Activated T-helper 2 cell treated with anti-CD3 and anti-CD28 coated beads, Interferon-gamma antibody, Interleukin-2, Interleukin-4, amounts not matched to agents 10 μg/mL and 5 μg/mL and 100 μg/mL, durations not matched to agents 14 hours and 24 hours and 36 hours (primary cell): ENCODE data around the gene HNRNPUL2. TPM values are rescaled to one million over a fixed set of nuclear protein-coding genes. Genes with fewer than 3 reads are reported as not detected.
"Not testable (repeated sequence)": the region's sequence is repeated elsewhere in the genome, so short reads cannot be mapped to it uniquely, and the experiment has no call there.

Experiments used
- DNase-seq: peaks from one replicate; pipeline ENCODE4 v3.0.0; 2021; ENCODE audit warnings: low spot score
- H3K27ac Mint-ChIP-seq: one replicate; pipeline ENCODE4 v1.8.0; 2021; ENCODE audit warnings: mixed read lengths
- H3K27me3 Mint-ChIP-seq: one replicate; pipeline ENCODE4 v1.8.0; 2021; ENCODE audit warnings: low read depth, mixed read lengths
- H3K36me3 Mint-ChIP-seq: one replicate; pipeline ENCODE4 v1.8.0; 2021; ENCODE audit warnings: low read depth, mixed read lengths
- H3K4me1 Mint-ChIP-seq: one replicate; pipeline ENCODE4 v1.8.0; 2021; ENCODE audit warnings: low read depth, mixed read lengths
- H3K4me3 Mint-ChIP-seq: one replicate; pipeline ENCODE4 v1.8.0; 2021; ENCODE audit warnings: low read depth, mild to moderate bottlenecking, moderate library complexity, mixed read lengths
- H3K9me3 Mint-ChIP-seq: one replicate; pipeline ENCODE4 v1.8.0; 2021; ENCODE audit warnings: mixed read lengths
- intact Hi-C: fragments of 100-400 bp; cut with micrococcal nuclease; formaldehyde crosslinking; loops from one replicate; pipeline ENCODE4 v1.15.1; 2023
- total RNA-seq: library from RNA; stranded (reverse); gene quantifications from 2 replicates; pipeline ENCODE4 v1.2.3, GENCODE V29; 2022

The HNRNPUL2 gene
- total RNA-seq, 1 donor from 2014 or later = 62.6 TPM

DNA sequence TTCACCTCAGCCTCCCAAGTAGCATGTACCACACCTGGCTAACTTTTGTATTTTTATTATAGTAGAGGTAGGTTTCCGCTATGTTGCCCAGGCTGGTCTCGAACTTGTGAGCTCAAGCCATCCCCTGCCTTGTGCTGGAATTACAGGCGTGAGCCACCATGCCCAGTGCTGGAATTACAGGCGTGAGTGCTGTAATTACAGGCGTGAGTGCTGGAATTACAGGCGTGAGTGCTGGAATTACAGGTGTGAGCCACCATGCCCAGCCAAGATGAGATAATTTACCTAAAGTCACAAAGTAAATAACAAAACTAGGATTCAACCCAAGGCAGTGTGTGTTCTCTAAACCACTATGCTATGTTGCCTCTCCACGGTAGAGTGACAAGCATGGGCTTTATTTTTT lies 44.7 kb downstream of the HNRNPUL2 start:
- intact Hi-C loops = no loop called here
- H3K36me3 Mint-ChIP-seq = peaks cover 9% of the 10 kb centered on the region
- H3K27ac Mint-ChIP-seq = no peak overlapping the region

DNA sequence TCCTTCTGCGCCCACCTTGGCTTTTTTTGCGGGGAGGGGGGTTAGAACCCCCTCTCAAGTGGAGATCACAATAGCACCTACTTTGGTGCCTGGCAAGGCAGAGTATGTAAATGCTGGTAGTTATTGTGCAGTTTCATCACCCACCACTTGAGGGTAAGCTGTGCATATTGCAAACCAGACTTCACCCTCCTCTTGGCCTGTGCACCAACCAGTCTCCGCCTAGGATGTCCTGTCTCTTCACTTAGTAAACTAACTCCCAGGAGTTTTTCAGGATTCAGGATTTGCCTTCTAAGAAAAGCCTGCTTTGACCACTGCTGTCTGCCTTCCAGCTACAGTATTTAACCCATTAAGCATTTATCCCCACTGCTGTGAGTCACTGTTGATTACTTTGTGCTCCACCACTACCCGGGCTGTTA lies 46.4 kb downstream of the HNRNPUL2 start:
- Mint-ChIP-seq H3K4me3 (peak overlapping the region; percentile 66), H3K27me3 (no peaks in the 10 kb centered on the region), H3K4me1 (peaks cover 21% of the 10 kb centered on the region), H3K27ac (peak overlapping the region; percentile 42), H3K9me3 (no peaks in the 10 kb centered on the region), H3K36me3 (peaks cover 24% of the 10 kb centered on the region)
- intact Hi-C loops = no loop called here
- peak; percentile 21 for DNase-seq

More for the DNA sequence above, 44.7 kb downstream of the HNRNPUL2 start:
- DNase-seq = no peak
- no peaks in the 10 kb centered on the region for H3K9me3 Mint-ChIP-seq
- no peak overlapping the region for H3K4me3 Mint-ChIP-seq
- H3K4me1 Mint-ChIP-seq = peaks cover 15% of the 10 kb centered on the region
- no peaks in the 10 kb centered on the region for H3K27me3 Mint-ChIP-seq

DNA sequence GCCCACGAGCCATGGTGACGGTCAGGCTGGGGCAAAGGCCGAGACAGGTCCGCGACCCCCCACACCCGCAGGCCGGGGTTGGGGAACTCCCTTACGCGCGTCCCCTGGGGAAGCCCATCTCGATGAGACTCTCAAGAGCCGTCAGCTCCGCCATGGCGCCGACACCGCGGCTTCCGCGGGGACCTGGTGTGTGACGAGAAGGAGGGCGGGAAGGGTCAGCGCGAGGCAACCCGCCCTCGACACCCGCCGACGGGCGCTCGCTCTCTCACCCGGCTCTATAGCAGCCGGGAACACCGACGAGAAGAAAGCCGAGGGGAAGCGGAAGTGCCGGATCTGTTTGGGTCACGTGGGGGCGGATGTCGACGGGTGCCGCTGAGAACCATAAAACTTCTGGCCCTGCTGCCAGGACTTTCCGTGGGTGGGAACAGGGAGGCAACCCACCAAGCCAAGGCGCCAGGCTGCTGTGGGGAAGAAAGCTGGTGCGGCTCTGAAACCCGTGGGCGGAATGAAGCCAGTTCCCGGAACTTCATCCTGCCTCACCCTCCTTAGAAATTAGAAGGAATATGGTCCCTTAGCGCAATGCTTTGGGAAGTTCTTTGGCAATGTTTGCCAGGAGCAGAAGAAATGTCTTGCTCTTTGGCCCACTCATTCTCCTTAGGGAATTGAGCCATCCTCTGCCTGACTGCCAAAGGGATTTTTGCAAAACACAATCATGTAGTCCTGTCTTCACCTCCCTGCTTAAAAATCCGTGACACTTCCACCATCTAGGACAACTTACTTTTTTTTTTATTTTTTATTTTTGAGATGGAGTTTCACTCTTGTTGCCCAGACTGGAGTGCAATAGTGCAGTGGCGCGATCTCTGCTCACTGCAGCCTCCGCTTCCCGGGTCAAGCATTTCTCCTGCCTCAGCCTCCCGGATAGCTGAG lies 48.2 kb downstream of the HNRNPUL2 start, which contains the start of gene UBXN1:
TSS of gene UBXN1 (minus strand) at position 304 of the 927 bp plus-strand sequence. CDS start at position 154, 150 bp downstream.
- peaks cover 25% of the 10 kb centered on the region for H3K4me1 Mint-ChIP-seq
- H3K9me3 Mint-ChIP-seq = no peaks in the 10 kb centered on the region
- H3K27me3 Mint-ChIP-seq = no peaks in the 10 kb centered on the region
- DNase-seq = peak; percentile 80
- H3K4me3 Mint-ChIP-seq = peak within 1 kb of the TSS; percentile 87
- H3K36me3 Mint-ChIP-seq = peaks cover 34% of the 10 kb centered on the region
- intact Hi-C loops = no loop called here
- H3K27ac Mint-ChIP-seq = peak within 1 kb of the TSS; percentile 86

DNA sequence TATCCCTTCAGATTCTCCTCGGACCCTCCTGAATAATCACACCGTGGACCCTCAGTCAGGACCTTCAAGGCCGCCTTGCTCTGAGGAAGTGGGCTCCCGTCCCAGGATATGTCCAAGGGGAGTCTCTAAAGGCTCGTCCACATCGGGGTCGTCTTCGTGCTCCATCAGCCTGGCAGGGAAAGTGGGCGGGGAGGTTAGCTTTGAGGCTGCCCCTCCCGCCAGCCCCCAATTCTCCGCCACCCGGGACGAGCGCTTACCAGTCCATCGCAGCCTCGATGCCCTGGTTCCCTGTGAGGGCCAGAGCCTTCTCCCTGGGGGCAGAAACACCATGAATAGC lies 48.9 kb downstream of the HNRNPUL2 start:
- Mint-ChIP-seq H3K9me3 (no peaks in the 10 kb centered on the region), H3K27ac (peak overlapping the region; percentile 86), H3K4me3 (peak overlapping the region; percentile 87), H3K36me3 (peaks cover 39% of the 10 kb centered on the region), H3K27me3 (no peaks in the 10 kb centered on the region), H3K4me1 (peaks cover 25% of the 10 kb centered on the region)
- intact Hi-C loops = no loop called here
- no peak for DNase-seq

DNA sequence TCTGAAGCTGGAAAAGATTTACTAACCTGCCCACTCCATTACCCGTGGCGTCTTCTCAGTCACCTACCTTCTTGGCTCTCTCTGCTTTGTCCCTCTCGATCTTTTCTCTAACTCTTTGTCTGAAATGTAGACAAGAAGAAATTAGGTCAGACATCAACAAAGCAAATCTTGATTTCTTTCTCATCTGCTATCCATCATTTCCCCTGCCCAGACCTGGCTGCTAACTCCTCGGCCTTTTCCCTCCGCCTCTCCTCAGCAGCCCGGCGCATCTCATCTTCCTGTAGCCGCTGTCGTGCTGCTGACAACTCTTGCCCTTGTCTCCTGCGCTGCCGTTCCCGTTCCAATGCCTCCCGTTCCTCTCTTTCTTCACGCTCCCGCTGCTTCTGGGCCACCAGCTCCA lies 49.5 kb downstream of the HNRNPUL2 start:
- Mint-ChIP-seq H3K36me3 (peaks cover 46% of the 10 kb centered on the region), H3K4me1 (peaks cover 28% of the 10 kb centered on the region), H3K27ac (peak overlapping the region; percentile 86), H3K27me3 (no peaks in the 10 kb centered on the region), H3K9me3 (no peaks in the 10 kb centered on the region), H3K4me3 (peak overlapping the region; percentile 87)
- no peak for DNase-seq
- intact Hi-C loops = no loop called here

DNA sequence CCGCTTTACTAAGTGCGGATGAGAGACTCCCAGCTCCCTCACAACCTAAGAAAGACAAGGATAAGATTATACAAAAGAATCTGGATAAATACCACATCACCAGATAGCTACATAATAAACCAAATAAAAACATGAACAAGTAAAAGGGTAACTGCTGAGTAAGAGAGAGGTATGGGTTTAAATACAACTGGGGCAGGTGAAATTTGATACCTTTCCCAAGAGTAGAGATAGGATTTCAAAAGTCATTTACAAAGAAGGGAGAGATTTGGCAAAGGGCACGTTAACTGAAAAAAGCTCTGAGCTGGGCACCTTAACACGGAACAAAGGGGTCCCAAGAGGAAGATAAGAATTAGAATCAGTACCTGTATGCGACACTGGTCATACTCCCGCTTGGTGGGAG lies 50.1 kb downstream of the HNRNPUL2 start:
- H3K4me1 Mint-ChIP-seq = peaks cover 33% of the 10 kb centered on the region

DNA sequence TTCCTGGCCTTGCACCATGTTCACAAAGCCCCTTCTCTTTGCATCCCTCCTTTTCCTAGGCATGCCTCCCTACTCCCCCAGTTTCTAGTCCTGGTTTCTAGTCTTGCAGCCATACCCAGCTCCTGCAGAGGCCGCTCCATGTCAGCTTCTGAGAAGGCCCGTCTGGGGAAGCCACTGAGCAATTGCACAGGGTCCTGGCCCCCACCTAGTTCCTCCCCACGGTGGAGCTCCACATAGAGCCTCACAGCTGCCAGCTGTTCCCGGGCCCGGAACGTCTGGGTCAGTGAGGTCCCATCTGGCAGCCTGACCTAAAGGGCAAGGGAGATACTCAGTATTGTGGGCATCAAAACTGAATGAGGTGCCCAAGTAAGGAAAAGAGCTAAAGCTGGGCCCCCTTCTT lies 50.6 kb downstream of the HNRNPUL2 start:
- H3K4me1 Mint-ChIP-seq = peaks cover 34% of the 10 kb centered on the region
- intact Hi-C loops = no loop called here
- peaks cover 54% of the 10 kb centered on the region for H3K36me3 Mint-ChIP-seq
- no peaks in the 10 kb centered on the region for H3K27me3 Mint-ChIP-seq
- H3K9me3 Mint-ChIP-seq = no peaks in the 10 kb centered on the region
- peak overlapping the region; percentile 73 for H3K4me3 Mint-ChIP-seq
- peak overlapping the region; percentile 42 for H3K27ac Mint-ChIP-seq
- DNase-seq = no peak

More for the DNA sequence above, 50.1 kb downstream of the HNRNPUL2 start:
- intact Hi-C loops = no loop called here
- Mint-ChIP-seq H3K27me3 (no peaks in the 10 kb centered on the region), H3K4me3 (peak overlapping the region; percentile 73), H3K36me3 (peaks cover 51% of the 10 kb centered on the region), H3K9me3 (no peaks in the 10 kb centered on the region), H3K27ac (peak overlapping the region; percentile 42)
- no peak for DNase-seq

DNA sequence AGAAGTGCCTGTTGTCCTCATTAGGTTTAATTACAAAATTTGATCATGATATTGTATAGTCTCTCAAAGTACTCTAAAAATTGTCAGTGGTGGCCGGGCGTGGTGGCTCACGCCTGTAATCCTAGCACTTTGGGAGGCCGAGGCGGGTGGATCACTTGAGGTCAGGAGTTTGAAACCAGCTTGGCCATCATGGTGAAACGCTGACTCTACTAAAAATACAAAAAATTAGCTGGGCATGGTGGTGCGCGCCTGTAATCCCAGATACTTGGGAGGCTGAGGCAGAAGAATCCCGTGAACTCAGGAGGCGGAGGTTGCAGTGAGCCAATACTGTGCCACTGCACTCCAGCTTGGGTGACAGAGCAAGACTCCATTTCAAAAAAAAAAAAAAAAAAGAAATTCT lies 51.8 kb downstream of the HNRNPUL2 start:
- DNase-seq, H3K9me3 Mint-ChIP-seq, intact Hi-C loops, H3K27me3 Mint-ChIP-seq: not testable (repeated sequence)
- Mint-ChIP-seq H3K27ac (peak overlapping the region; percentile 33), H3K36me3 (peaks cover 64% of the 10 kb centered on the region), H3K4me3 (peak overlapping the region; percentile 13), H3K4me1 (peaks cover 30% of the 10 kb centered on the region)

DNA sequence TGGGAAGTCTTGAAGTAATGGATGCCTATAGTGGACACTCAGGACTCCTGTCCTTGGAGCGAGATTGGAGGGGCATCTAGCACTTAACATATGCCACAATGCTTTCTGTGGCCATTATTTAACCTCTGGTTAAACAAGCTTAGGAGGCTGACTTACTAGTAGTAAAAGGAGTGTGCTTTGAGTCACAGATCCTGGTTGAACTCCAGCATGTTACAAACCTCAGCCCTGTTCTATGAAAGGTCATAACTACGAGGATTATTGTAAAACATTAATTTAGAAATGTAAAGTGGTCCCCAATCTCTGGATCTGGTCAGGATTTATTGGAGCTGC lies 54.1 kb downstream of the HNRNPUL2 start:
- intact Hi-C loops = loop anchor here (2.0 to 5.0 kb wide), 2 partner anchors 54 to 179 kb away; partner anchors contain the start of gene HNRNPUL2
- H3K27me3 Mint-ChIP-seq = no peaks in the 10 kb centered on the region
- H3K4me3 Mint-ChIP-seq = peak overlapping the region; percentile 97
- peak overlapping the region; percentile 96 for H3K27ac Mint-ChIP-seq
- DNase-seq = no peak
- peaks cover 72% of the 10 kb centered on the region for H3K36me3 Mint-ChIP-seq
- peaks cover 36% of the 10 kb centered on the region for H3K4me1 Mint-ChIP-seq
- H3K9me3 Mint-ChIP-seq = no peaks in the 10 kb centered on the region

DNA sequence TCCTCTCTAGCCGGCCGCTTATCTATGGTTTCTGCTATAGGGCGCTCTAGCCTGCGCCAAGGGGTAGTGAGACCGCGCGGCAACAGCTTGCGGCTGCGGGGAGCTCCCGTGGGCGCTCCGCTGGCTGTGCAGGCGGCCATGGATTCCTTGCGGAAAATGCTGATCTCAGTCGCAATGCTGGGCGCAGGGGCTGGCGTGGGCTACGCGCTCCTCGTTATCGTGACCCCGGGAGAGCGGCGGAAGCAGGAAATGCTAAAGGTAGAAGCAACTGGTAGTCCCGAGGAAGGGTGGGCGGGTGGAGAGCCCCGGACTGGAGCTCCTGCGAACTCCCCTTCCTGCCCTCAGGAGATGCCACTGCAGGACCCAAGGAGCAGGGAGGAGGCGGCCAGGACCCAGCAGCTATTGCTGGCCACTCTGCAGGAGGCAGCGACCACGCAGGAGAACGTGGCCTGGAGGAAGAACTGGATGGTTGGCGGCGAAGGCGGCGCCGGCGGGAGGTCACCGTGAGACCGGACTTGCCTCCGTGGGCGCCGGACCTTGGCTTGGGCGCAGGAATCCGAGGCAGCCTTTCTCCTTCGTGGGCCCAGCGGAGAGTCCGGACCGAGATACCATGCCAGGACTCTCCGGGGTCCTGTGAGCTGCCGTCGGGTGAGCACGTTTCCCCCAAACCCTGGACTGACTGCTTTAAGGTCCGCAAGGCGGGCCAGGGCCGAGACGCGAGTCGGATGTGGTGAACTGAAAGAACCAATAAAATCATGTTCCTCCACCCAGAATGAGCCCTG lies 55.5 kb downstream of the HNRNPUL2 start, which contains the start of the genes LBHD1 and UQCC3:
TSS of gene LBHD1 (minus strand) at position 660 of the 782 bp plus-strand sequence. CDS start 2,236 bp downstream, outside the sequence.
TSS of gene UQCC3 (plus strand) at position 66 of the 782 bp plus-strand sequence. CDS start at position 139, 73 bp downstream.
- H3K27me3 Mint-ChIP-seq = no peaks in the 10 kb centered on the region
- intact Hi-C loops = loop anchor here (1.0 to 5.0 kb wide), 7 partner anchors 7 to 181 kb away; partner anchors contain the start of genes GANAB, HNRNPUL2, INTS5 and MTA2
- peak within 1 kb of the TSS; percentile 97 for H3K4me3 Mint-ChIP-seq
- H3K9me3 Mint-ChIP-seq = no peaks in the 10 kb centered on the region
- peak within 1 kb of the TSS; percentile 96 for H3K27ac Mint-ChIP-seq
- peaks cover 31% of the 10 kb centered on the region for H3K4me1 Mint-ChIP-seq
- peak; percentile 67 for DNase-seq
- peaks cover 68% of the 10 kb centered on the region for H3K36me3 Mint-ChIP-seq

DNA sequence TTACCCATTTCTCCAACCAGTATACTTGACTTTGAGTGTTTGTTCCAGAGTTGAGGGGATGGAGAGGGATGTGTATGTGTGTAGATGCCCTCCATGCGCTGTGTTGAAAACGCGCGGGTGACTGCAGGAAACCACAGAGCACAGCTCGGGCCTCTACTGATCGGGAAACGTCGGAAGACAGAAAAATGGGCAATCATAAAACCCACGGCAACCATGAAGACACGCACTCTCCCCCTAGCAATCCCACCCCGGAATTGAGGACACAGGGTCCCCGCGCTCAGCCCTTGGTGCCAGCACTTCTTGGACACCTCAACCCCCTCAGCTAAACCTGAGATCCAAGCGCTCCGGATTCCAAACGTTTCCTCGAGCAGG lies 56.0 kb downstream of the HNRNPUL2 start:
- Mint-ChIP-seq H3K9me3 (no peaks in the 10 kb centered on the region), H3K27me3 (no peaks in the 10 kb centered on the region), H3K36me3 (peaks cover 68% of the 10 kb centered on the region), H3K27ac (peak overlapping the region; percentile 96), H3K4me1 (peaks cover 37% of the 10 kb centered on the region), H3K4me3 (peak overlapping the region; percentile 97)
- no peak for DNase-seq
- intact Hi-C loops = loop anchor here (1.0 to 5.0 kb wide), 5 partner anchors 18 to 181 kb away; partner anchors contain the start of genes GANAB, INTS5 and MTA2

DNA sequence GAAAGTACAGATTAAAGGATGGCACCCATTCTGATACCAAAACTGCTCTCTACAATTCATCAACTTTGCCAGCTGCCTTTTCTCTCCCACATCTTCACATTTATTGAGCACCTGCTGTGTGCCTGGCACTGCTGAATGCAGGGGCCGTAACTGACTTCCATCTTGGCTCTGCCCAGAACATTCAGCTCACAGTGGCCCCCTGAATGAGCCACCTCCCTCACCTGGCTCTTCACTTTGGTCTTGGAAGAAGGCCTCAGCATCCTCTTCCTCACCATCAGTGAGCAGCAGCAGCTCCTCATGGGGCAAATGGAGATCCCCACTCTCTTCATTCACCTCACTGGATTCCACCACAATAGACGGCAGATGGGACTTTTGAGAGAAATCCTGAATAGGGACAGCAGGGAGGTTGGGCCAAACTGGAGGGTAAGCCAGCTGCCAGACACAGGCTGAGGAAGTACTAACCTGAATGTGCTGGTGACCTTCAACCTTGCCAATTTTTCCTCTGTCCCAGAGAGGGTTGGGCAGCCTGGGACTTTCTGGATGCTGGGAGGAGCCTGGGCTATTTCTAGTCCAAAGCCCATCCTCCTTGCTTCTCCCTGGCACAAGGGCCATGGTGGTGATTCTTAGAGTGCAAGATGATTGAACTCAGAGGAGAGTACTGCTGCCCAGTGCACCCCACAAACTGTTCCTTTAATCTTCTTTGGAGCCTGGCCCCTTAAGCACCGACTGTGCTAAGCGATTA lies 57.7 kb downstream of the HNRNPUL2 start:
- H3K4me3 Mint-ChIP-seq = peak overlapping the region; percentile 97
- peak overlapping the region; percentile 96 for H3K27ac Mint-ChIP-seq
- no peaks in the 10 kb centered on the region for H3K9me3 Mint-ChIP-seq
- no peak for DNase-seq
- peaks cover 72% of the 10 kb centered on the region for H3K36me3 Mint-ChIP-seq
- H3K27me3 Mint-ChIP-seq = no peaks in the 10 kb centered on the region
- intact Hi-C loops = loop anchor here (2.0 to 5.0 kb wide), 2 partner anchors 43 to 183 kb away; no protein-coding TSS in a partner anchor
- peaks cover 35% of the 10 kb centered on the region for H3K4me1 Mint-ChIP-seq
